Stimulated activated CD8-positive, alpha-beta memory T cell treated with anti-CD3 and anti-CD28 coated beads, Interleukin-4, amount 100 ng/mL, for 48 hours (primary cell): Measurements from ENCODE around the gene IL31.

ENCODE experiments used
- DNase-seq: peaks from one replicate; pipeline ENCODE4 v3.0.0-alpha.2; 2020

The IL31 gene

GRCh38 chr12:122152754-122153153, 21.3 kb downstream of the IL31 start:
- no peak for DNase-seq

GRCh38 chr12:122150127-122150681, 23.8 kb downstream of the IL31 start:
- no peak for DNase-seq

GRCh38 chr12:122148657-122149056, 25.4 kb downstream of the IL31 start:
- DNase-seq, result no peak

GRCh38 chr12:122147514-122148290, 26.3 kb downstream of the IL31 start:
- no peak for DNase-seq

- DNase-seq, result no peak
Observed at GRCh38 chr12:122145505-122146330, 28.3 kb downstream of the IL31 start.

- DNase-seq, result no peak
Observed at GRCh38 chr12:122144885-122145284, 29.1 kb downstream of the IL31 start.

- no peak for DNase-seq
Observed at GRCh38 chr12:122142857-122143256, 31.2 kb downstream of the IL31 start.

- DNase-seq, result no peak
Observed at GRCh38 chr12:122141911-122142725, 31.9 kb downstream of the IL31 start.

GRCh38 chr12:122140467-122141257, 33.4 kb downstream of the IL31 start:
- no peak for DNase-seq

- DNase-seq, result no peak
Observed at GRCh38 chr12:122139941-122140340, 34.1 kb downstream of the IL31 start.

- no peak for DNase-seq
Observed at GRCh38 chr12:122139266-122139665, 34.8 kb downstream of the IL31 start.

GRCh38 chr12:122138616-122139015, 35.4 kb downstream of the IL31 start:
- no peak for DNase-seq

- DNase-seq, result no peak
Observed at GRCh38 chr12:122138181-122138580, 35.8 kb downstream of the IL31 start.

GRCh38 chr12:122137681-122138080, 36.3 kb downstream of the IL31 start:
- DNase-seq, result no peak

- DNase-seq, result no peak
Observed at GRCh38 chr12:122137229-122137628, 36.8 kb downstream of the IL31 start.

GRCh38 chr12:122135437-122136031, 38.5 kb downstream of the IL31 start:
- DNase-seq, result no peak

GRCh38 chr12:122133192-122133950, 40.6 kb downstream of the IL31 start:
- no peak for DNase-seq

GRCh38 chr12:122130150-122130549, 43.9 kb downstream of the IL31 start:
- DNase-seq, result no peak

- no peak for DNase-seq
Observed at GRCh38 chr12:122129131-122129530, 44.9 kb downstream of the IL31 start.

GRCh38 chr12:122128481-122128880, 45.5 kb downstream of the IL31 start:
- DNase-seq, result no peak

- DNase-seq, result no peak
Observed at GRCh38 chr12:122127839-122128238, 46.2 kb downstream of the IL31 start.
